Inflammatory macrophage (primary cell): ENCODE data around the gene UBE2I.

Experiments
- DNase-seq, 2 donors: peaks; one replicate each; pipeline ENCODE4 v3.0.0-alpha.2; 2020 to 2022

Gene UBE2I

DNA sequence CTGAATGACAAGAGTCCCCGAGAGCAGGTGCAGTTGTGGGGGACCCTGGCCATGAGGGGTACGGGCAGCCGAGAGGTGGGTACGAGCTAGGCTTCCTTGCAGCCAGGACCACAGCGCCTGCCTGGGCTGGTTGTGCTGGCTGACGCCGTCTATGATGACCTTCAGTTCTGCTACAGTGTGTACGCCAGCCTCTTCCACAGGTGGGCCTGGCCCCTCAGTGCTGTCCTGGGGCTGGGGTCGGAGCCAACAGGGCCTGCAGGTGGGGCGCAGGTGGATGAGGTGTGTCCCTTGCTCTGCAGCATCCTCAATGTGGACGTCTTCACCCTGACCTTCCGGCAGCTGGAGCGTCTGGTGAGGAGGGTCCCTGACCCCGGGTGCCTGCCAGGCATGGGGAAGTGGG is 35.1 kb downstream of the UBE2I start:
- DNase-seq = no peak

DNA sequence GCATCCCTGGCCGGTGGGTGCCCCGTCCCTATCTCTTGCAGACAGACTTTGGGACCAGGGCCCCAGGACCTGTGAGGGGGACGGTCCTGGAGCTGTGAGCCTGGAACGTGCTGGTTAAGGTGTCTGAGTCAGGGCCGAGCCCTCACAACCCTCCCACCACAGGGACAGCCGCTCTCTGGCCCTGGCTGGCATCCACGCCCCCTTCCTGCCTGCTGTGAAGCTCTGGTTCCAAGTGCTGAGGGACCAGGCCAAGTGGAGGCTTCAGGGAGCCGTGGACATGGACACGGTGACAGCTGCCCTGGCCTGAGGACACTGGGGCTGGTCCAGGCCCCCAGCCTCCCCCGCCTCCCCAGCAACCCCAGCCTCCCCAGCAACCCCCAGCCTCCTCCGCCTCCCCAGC is 35.7 kb downstream of the UBE2I start:
- DNase-seq = no peak

DNA sequence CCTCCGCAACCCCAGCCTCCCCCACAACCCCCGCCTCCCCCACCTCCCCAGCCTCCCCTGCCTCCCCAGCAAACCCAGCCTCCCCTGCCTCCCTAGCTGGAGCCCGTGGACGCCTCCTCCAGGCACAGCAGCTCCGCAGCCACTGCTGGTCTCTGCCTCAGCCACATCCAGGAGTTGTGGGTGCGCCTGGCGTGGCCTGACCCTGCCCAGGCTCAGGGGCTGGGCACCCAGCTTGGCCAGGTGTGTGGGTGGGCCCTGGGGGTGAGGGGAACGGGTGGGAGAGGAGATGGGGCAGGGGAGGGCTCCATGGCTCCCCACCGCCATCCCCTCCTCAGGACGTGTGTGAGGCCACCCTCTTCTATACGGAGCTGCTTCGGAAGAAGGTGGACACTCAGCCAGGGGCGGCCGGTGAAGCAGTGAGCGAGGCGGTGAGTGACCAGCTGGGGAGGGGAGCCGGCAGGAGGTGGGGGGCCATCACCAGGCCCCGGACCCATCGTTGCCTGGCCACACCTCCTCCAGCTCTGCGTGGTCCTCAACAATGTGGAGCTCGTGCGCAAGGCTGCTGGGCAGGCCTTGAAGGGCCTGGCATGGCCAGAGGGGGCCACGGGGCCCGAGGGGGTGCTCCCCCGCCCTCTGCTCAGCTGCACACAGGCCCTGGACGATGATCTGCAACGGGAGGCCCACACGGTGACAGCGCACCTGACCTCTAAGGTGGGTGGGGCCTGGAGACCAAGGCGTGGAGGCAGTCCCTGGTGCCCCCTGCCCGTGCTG is 36.4 kb downstream of the UBE2I start:
- no peak for DNase-seq

DNA sequence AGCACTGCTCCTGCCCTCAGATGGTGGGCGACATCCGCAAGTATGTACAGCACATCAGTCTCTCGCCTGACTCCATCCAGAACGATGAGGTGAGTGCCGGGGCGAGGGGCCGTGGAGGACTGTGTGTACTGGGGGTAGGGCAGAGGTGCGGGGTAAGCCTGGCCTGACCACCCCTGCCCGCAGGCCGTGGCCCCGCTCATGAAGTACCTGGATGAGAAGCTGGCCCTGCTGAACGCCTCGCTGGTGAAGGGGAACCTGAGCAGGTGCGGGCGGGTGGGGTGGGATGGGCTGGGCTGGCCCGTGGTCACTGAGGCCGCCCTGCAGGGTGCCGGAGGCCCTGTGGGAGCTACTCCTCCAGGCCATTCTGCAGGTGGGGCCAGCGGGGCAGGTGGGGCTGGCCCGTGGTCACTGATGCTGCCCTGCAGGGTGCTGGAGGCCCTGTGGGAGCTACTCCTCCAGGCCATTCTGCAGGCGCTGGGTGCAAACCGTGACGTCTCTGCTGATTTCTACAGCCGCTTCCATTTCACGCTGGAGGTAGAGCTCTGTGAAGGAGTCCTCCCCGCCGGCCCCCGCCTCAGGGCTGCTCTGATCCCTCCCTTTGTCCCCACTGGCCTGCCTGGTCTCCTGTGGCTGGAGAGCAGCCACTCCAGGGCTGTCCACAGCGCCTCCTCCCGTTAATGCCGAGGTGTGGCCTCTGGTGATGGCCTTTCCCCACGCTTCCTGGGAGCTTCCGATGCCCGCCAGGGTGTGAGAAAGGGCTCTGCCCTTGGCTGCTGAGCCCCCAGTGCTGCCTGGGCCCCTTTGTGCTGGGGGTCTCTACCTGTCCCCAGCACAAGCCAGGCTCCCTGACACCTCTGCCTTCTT is 37.2 kb downstream of the UBE2I start:
- no peak for DNase-seq

DNA sequence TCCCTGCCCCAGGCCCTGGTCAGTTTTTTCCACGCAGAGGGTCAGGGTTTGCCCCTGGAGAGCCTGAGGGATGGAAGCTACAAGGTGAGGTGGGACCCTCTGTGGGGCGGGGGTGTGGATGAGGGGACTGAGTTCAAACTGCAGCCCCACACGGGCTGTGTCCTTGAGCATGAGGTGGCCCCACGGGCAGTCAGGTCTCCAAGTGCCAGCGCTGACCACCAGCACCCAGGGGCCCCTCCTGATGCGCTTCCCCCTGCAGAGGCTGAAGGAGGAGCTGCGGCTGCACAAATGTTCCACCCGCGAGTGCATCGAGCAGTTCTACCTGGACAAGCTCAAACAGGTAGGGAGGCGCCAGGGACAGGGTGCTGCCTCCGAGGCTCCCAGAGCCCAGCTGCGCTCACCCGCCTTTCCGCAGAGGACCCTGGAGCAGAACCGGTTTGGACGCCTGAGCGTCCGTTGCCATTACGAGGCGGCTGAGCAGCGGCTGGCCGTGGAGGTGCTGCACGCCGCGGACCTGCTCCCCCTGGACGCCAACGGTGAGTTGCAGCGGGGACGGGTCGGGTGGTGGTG is 37.9 kb downstream of the UBE2I start:
- DNase-seq = no peak

DNA sequence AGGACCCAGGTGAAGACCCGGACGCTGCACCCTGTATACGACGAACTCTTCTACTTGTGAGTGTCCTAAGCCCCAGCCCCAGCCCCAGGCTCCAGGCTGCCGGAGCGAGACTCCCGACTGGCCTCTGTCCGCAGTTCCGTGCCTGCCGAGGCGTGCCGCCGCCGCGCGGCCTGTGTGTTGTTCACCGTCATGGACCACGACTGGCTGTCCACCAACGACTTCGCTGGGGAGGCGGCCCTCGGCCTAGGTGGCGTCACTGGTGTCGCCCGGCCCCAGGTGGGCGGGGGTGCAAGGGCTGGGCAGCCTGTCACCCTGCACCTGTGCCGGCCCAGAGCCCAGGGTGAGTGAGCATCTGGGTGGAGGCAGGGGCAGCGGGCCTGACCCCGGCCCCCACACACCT is 38.5 kb downstream of the UBE2I start:
- DNase-seq = no peak

DNA sequence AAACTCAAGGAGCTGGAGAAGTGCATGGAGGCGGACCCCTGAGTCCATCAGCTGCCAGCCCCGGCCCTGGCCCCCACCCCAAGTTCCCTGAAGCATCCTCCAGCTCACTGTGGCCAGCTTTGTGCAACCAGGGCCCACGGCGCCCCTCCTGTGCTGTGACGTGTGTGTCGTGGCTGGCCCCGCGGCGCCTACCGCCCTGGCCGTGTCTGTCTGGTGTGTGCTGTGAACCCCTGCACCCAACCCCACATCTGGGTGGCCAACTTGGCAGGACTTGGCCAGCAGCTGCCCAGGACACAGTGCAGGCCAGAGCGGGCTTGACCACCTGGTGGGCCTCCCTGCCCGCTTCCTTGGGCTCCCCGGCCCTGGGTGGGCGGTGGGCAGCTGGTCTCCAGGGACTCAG is 39.0 kb downstream of the UBE2I start:
- DNase-seq = no peak

DNA sequence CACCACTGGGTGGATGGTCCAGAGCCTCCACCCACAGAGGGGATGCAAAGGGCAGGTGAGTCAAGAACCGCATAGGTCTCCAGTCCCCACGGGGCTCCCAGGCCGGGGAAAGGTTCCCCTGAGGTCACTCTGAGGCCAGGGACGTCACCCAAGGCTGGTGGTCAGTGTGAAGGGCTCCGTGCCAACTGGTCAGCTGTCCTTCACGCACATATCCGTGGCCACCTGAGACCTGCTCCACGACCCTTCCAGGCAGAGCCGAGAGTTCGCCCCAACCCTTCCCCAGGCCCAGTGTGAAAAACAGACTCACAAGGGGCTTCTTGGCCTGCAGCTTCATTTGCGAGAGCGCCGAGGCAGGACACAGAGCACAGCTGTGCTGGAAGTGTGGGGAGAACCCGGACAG is 39.5 kb downstream of the UBE2I start:
- DNase-seq = no peak

DNA sequence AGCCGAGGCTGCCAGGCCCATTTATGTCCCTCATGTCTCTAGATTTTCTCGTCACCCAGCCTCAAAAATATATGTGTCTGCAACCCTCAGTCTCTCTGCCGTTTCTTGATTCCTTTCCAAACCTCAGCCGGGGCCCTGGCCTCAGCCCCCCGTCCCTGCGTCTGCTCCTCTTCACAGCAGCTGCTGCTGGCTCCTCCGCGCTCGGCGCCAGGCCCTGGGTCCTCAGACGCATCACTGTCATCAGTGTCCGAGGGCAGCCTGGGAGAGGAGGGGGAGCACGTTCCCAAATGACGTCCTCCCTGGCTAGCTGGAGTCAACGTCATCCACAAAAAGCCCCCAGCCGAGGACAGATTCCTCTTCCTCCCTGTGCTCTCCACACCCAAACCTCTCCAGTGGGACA is 39.9 kb downstream of the UBE2I start:
- DNase-seq = no peak

DNA sequence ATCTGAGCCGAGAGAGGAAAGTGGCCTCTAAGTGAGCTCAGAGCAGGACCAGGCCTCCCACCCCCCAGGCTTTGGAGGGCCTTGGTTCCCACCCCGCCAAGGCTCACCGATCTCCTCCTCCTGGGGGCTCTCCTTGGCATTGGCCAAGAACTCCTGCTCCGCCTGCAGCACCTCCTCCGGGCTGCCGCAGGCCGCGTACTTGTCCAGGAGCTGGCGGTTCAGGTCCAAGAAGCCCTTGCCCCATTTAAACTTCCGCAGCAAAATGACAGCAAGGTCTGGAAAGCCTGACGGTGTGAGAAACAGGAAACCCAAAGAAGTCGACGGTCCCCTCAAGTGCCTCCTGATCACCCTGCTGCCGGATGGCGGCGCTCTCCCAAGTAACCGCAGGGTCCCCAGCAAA is 40.5 kb downstream of the UBE2I start:
- DNase-seq = no peak

DNA sequence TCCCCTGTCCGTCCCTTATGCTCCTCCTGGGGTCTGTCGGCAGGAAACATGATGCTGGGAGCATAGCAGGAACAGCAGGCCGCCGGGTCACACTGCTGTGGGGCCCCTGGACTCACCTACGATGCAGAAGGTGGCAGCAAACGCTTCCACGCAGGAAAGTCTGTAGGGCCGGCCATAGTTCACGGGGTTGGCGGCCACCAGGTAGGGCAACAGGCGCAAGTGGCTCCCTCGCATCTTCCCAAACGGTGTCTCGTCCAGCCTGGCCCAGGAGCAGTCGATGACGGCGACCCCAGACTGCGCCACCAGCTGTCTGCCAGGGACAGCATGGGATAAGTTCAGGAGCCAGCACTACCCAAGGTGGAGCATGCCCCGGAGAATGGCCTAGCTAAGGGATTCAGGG is 41.3 kb downstream of the UBE2I start:
- no peak for DNase-seq

DNA sequence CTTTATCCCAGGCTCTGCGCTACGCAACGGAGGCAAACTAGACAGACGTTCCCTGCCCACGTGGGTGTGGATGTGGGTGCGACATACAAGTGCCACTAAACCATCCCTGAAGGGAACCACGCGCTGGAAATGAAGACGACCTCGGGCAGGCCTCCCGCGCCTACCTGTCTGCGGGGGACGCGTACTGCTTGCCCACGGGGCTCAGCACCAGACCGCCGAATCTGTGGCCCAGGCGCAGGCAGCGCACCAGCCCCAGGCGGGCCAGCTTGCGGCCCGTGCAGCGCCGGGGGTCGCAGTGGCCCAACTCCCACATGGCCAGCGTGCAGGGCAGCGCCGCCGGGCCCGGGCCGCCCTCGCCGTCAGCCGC is 41.8 kb downstream of the UBE2I start:
- DNase-seq = peak in 1 of 2 donors; percentile 31

DNA sequence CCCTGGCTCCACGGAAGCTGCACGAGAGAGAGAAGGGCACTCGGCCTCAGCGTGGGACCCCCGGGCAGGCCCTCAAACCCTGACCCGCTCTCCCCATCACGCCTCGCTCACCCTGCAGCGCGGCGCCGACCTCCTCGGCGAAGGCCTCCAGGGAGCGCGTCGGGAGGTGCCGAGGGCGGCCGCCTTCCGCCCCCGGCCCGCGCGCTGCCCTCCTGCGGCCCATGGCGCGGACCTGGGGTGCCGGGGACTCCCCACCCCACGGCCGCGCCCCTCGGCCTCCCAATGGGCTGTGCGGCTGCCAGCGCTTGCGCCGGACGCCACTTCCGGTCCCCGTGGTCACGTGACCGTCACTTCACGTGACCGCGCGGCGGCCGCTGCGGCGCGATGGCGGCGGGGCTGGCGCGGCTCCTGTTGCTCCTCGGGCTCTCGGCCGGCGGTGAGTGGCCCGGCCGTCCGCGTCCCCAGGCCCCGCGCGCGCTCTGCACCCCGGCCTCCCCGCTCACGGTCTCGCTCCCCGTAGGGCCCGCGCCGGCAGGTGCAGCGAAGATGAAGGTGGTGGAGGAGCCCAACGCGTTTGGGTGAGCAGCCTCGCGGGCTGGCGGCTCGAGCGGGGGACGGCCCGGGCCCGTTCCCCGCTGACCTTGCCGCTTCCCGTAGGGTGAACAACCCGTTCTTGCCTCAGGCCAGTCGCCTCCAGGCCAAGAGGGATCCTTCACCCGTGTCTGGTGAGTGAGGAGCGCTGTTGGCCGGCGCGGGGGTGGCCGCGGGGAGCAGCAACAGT is 42.3 kb downstream of the UBE2I start, which contains the start of the genes GNPTG and TSR3:
Gene GNPTG, plus strand, starts transcription at position 350 of the 781 bp plus-strand sequence. Its CDS starts 35 bp downstream, at position 385.
Gene TSR3, minus strand, starts transcription at position 297 of the 781 bp plus-strand sequence. Its CDS starts 74 bp downstream, at position 223.
- peak; percentile 85 to 94 for DNase-seq

DNA sequence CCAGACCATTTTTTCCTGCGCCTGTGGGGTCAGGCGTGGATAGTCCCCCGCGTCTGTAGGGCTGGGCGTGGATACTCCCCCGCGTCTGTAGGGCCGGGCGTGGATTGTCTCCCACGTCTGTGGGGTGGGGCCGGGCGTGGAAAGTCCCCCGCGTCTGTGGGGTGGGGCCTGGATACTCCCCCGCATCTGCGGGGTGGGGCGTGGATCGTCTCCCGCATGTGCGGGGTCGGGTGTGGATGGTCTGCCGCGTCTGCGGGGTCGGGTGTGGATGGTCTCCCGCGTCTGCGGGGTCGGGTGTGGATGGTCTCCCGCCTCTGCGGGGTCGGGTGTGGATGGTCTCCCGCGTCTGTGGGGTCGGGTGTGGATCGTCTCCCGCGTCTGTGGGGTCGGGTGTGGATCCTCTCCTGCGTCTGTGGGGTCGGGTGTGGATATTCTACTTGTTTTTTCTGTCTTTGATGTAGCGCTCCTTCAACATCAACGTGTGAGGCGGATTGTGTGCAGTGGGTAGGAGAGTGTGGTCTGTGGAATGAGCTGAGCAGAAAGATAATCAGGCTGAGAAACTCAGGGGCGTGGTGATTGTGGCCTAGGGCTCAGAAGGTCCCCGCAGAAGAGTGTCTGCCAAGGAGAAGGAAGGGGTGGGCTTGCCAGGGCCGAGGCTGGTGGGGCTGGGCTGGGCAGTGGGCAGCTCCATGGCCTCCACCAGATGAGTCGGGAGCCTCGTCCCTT is 45.5 kb downstream of the UBE2I start:
- DNase-seq = no peak

DNA sequence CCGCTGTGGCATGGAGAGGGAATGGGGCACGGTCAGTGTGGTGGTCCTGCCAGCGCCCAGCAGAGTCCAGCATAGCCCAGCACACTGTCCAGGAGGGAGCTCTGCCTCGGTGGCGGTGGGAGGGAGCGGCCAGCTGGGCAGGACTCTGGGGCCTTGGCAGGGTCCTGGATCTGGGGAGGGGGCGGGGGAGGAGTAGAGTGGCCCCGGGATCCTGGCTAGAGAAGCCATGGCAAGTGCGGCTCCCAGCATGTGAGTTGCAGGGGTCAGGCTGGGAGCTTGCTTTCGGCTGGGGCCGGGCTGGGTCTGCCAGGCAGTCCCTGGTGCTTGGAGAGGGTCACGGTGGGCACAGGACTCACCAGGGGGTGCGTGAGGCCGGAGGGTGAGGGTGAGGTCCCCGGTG is 46.2 kb downstream of the UBE2I start:
- DNase-seq = no peak

DNA sequence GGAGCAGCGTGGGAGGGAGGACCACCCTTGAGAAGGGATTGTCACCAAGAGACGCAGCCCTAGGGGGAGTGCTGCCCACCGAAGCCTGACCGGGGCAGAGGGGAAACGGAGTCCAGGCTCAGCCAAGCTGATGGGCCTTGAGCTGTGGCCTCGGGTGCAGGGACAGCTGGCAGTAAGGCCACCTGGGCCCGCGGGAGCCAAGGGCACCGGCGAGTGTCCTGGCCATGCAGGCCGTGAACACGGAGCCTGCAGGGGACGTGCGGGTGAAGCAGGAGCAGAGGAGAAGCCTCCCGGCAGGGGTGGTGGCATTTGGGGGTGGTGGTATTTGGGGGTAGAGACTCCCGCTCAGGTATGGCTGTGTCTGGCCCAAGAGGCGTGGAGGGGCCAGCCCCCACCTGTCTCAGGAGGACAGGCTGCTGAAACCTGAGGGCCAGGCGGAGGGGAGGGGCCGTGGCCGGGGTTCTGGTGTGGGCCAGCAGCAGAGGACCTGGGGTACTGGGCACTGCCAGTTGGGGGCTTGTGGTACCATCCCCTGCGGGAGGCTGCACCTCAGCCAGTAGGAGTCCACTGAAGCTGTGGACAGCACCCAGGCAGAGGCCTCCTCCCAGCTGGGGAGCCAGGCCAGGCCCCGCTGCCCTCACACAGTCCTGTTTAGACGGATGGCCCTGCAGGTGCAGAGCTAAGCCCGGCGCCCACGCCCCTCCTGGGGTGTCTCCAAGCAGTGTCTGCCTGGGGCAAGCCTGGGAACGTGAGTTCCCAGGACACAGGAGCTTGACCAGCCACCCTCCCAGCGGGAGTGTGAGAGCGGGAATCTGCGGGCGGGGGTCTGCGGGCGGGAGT is 46.8 kb downstream of the UBE2I start:
- DNase-seq = no peak

DNA sequence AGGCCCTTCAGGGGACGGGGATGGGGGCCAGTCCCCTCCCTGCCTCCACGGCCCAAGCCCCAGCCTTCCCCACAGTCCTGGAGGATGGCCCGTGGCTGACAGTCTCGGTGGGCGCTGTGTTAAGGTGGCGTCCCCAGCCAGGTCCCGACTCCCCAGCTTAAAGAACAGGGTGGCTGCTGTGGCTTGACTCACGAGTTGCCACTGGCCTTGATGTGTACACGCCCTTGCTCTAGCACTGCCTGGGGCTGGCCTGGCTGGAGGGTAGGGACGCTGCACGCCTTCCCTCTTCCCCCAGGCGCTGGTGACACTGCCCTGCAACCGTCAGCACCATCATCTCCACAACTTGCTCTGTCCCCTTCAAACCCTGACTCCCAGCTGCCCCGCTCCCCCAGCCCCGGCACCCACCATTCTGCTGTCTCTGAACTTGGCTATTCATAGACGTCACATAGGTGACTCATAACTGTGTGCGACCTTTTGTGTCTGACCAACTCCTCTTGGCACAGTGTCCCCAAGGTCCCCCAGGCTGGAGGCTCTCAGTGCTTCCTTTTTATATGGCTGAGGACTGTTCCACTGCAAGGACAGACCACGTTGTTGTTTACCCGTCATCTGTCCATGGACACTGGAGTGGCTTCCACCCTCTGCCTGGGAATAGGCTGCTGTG is 48.6 kb downstream of the UBE2I start:
- peak; percentile 10 to 44 for DNase-seq

DNA sequence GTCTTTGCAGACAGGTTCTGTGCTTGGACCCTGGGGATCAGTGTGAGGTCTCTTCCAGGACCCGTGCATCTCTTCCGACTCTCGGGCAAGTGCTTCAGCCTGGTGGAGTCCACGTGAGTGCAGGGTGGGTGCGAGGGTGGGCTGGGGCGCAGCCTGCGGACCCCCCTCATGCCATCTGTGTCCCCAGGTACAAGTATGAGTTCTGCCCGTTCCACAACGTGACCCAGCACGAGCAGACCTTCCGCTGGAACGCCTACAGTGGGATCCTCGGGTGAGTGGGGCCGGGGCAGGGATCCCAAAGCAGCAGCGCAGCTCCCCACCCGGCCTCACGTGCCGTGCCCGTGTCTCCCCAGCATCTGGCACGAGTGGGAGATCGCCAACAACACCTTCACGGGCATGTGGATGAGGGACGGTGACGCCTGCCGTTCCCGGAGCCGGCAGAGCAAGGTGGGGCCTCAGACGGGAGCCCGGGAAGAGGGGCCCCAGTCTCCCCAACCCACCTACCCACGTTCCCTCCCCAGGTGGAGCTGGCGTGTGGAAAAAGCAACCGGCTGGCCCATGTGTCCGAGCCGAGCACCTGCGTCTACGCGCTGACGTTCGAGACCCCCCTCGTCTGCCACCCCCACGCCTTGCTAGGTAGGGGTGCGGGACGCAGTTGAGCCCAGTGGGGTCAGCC is 52.4 kb downstream of the UBE2I start:
- no peak for DNase-seq

DNA sequence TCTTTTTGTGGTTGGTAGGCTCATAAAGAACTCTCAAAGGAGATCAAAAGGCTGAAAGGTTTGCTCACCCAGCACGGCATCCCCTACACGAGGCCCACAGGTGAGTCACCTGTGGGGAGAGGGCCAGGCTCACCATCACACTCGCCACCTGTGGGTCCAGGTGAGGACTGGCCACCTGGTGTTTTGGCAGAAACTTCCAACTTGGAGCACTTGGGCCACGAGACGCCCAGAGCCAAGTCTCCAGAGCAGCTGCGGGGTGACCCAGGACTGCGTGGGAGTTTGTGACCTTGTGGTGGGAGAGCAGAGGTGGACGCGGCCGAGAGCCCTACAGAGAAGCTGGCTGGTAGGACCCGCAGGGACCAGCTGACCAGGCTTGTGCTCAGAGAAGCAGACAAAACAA is 53.4 kb downstream of the UBE2I start:
- no peak for DNase-seq

DNA sequence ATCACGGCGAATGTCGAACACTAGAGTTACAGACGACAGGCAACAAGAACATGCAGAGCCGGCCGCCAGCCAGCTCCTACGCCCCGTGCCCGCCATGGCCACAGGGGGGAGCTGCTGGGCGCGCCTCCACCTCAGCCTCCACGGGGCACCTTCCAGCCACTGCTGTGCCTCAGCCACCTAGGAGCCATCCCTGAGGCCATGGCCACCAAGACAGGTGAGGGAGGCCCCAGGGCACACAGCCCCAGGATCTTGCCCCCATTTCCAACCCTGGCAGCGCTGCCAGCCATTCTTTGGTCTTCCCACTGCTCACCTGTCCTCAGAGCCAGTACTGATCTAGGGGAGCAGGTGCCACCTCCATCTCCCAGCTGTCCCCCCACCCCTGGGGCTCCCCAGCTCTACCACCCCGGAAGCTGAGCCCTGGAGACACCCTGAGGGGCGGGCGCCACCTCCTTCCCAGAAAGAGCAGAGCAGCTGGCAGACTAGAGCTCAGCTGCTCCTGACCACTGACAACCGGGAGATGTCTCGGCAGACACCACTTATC is 54.1 kb downstream of the UBE2I start:
- peak; percentile 35 to 57 for DNase-seq
